Measurements from ENCODE around the gene CCNF. TPM values are rescaled to one million over a fixed set of nuclear protein-coding genes. Genes with fewer than 3 reads are reported as not detected.

CCNF gene
- total RNA-seq, 1 experiment from 2014 or later = 35.8 TPM

GRCh38 chr16:2472885-2473445, 43.7 kb downstream of the CCNF start:
- Histone ChIP-seq H3K9me3 (ENCODE audit: control insufficient read depth, insufficient read depth, low read depth, low read length) (no peaks in the 10 kb centered on the region), H3K36me3 (ENCODE audit: control insufficient read depth, insufficient read depth, low read length) (no peaks in the 10 kb centered on the region; the same call in 1 of the 2 replicates), H3K27me3 (ENCODE audit: control insufficient read depth, insufficient read depth, low read length) (no peaks in the 10 kb centered on the region), H3K4me3 (ENCODE audit: low read depth in 2 of 2, low read length in 2 of 2) (peak overlapping the region; percentile 34 to 60; a peak in 3 of 4 replicates), H3K27ac (ENCODE audit: low read length) (peak overlapping the region; percentile 7; the same call in 1 of the 2 replicates), H3K4me1 (ENCODE audit: control insufficient read depth, insufficient read depth, low read length) (peaks cover 58% of the 10 kb centered on the region)
- TF ChIP-seq TCF7L2 (IDR thresholded peaks at IDR 0.05; ENCODE audit: low read depth, low read length) = no peak
- TF ChIP-seq POLR2AphosphoS5 (IDR thresholded peaks at IDR 0.05; ENCODE audit: low read depth, low read length) = peak; percentile 18; the same call in 1 of the 2 replicates
- BruUV-seq (replicated peaks) = no TSS peak
- POLR2A ChIA-PET = no interaction called here
- intact Hi-C loops (cut with micrococcal nuclease; ENCODE audit: unreplicated experiment) = no loop called here
- ATAC-seq (no peak), DNase-seq (ENCODE audit: low read depth, low spot score) (no peak)
- CTCF ChIA-PET = no interaction called here
- in situ Hi-C loops (cut with HindIII; ENCODE audit: low pct_unique_long_range_greater_than_20kb, low sequenced_read_pairs) = no loop called here

GRCh38 chr16:2473446-2473926, 44.2 kb downstream of the CCNF start:
- POLR2A ChIA-PET = no interaction called here
- no peak for DNase-seq (ENCODE audit: low read depth, low spot score)
- H3K27ac ChIP-seq (ENCODE audit: low read length) = 0 out of 2 replicates have a peak overlapping the region, but pooled peaks have one; percentile 7

More at GRCh38 chr16:2473446-2473926, 44.2 kb downstream of the CCNF start:
- no TSS peak for BruUV-seq (replicated peaks)
- H3K4me3 ChIP-seq (ENCODE audit: low read depth in 2 of 2, low read length in 2 of 2) = peak overlapping the region; percentile 34 to 60
- H3K36me3 ChIP-seq (ENCODE audit: control insufficient read depth, insufficient read depth, low read length) = no peaks in the 10 kb centered on the region; the same call in 1 of the 2 replicates
- intact Hi-C loops (cut with micrococcal nuclease; ENCODE audit: unreplicated experiment) (no loop called here), in situ Hi-C loops (cut with HindIII; ENCODE audit: low pct_unique_long_range_greater_than_20kb, low sequenced_read_pairs) (no loop called here)
- ATAC-seq = peak; percentile 1; the same call in 1 of the 2 replicates
- no peak for TF ChIP-seq REST (IDR thresholded peaks at IDR 0.05; ENCODE audit: insufficient read depth in 1 of 2, low read depth in 2 of 2, low read length in 1 of 2)
- no peak for TF ChIP-seq TCF7L2 (IDR thresholded peaks at IDR 0.05; ENCODE audit: low read depth, low read length)
- TF ChIP-seq POLR2AphosphoS5 (IDR thresholded peaks at IDR 0.05; ENCODE audit: low read depth, low read length) = 0 out of 2 replicates have a peak, but pooled peaks have one; percentile 5
- TF ChIP-seq SIN3A (IDR thresholded peaks at IDR 0.05; ENCODE audit: borderline replicate concordance, insufficient read depth, low read depth, low read length) = no peak
- no peak for TF ChIP-seq CTCF (IDR thresholded peaks at IDR 0.05)
- H3K9me3 ChIP-seq (ENCODE audit: control insufficient read depth, insufficient read depth, low read depth, low read length) = no peaks in the 10 kb centered on the region
- CTCF ChIA-PET = no interaction called here
- peaks cover 55% of the 10 kb centered on the region for H3K4me1 ChIP-seq (ENCODE audit: control insufficient read depth, insufficient read depth, low read length)
- no peaks in the 10 kb centered on the region for H3K27me3 ChIP-seq (ENCODE audit: control insufficient read depth, insufficient read depth, low read length)

Measured in Panc1 (cell line).